ENCODE measurements around the gene C2.
"Not testable (repeated sequence)": the region's sequence is repeated elsewhere in the genome, so short reads cannot be mapped to it uniquely, and the experiment has no call there.

C2 gene

GRCh38 chr6:31961616-31962015 is 34.1 kb downstream of the C2 start:
- no peak for DNase-seq

GRCh38 chr6:31963921-31964320 is 36.4 kb downstream of the C2 start:
- no peak for DNase-seq

GRCh38 chr6:31965700-31966099 is 38.2 kb downstream of the C2 start:
- DNase-seq, result no peak

GRCh38 chr6:31966506-31966905 is 39.0 kb downstream of the C2 start:
- no peak for DNase-seq

- no peak for DNase-seq
Measured at GRCh38 chr6:31966997-31967925, 39.7 kb downstream of the C2 start.

GRCh38 chr6:31967926-31968320 is 40.4 kb downstream of the C2 start:
- no peak for DNase-seq

- DNase-seq, result no peak
Measured at GRCh38 chr6:31968326-31968725, 40.8 kb downstream of the C2 start.

- DNase-seq, result no peak
Measured at GRCh38 chr6:31968791-31969711, 41.5 kb downstream of the C2 start.

GRCh38 chr6:31969712-31970603 is 42.4 kb downstream of the C2 start:
- no peak for DNase-seq

- no peak for DNase-seq
Measured at GRCh38 chr6:31970604-31971271, 43.2 kb downstream of the C2 start.

- no peak for DNase-seq
Measured at GRCh38 chr6:31971279-31971992, 43.9 kb downstream of the C2 start.

GRCh38 chr6:31971993-31972708 is 44.6 kb downstream of the C2 start, which contains the start of gene DXO:
TSS of gene DXO (minus strand) at chr6:31972138. CDS start at chr6:31971675, 463 bp downstream.
- DNase-seq, result peak; percentile 95

- DNase-seq, result no peak
Measured at GRCh38 chr6:31972709-31973350, 45.3 kb downstream of the C2 start.

GRCh38 chr6:31976065-31976464 is 48.5 kb downstream of the C2 start:
- not testable (repeated sequence) for DNase-seq

- no peak for DNase-seq
Measured at GRCh38 chr6:31977816-31978431, 50.4 kb downstream of the C2 start.

GRCh38 chr6:31978831-31979230 is 51.3 kb downstream of the C2 start:
- no peak for DNase-seq

- DNase-seq, result no peak
Measured at GRCh38 chr6:31979238-31979898, 51.9 kb downstream of the C2 start.

- not testable (repeated sequence) for DNase-seq
Measured at GRCh38 chr6:31980195-31980876, 52.8 kb downstream of the C2 start.

All from NCI-H1092 (cell line).